Testis (tissue), 2 donors: ENCODE data around the gene CAMTA1.

ENCODE experiments used
- POLR2A ChIP-seq: fragments of 450-650 bp; IDR thresholded peaks from one replicate; pipeline ENCODE4 v1.6.1; 2017; ENCODE audit warnings: antibody characterized with exemption, mild to moderate bottlenecking, moderate library complexity
- TF ChIP-seq, protein P1 (sequence below), 3 experiments: fragments of 450-650 bp in 2 of 3; fragments of 200-600 bp in 1 of 3; sonication (generic) in 1 of 3; IDR thresholded peaks; one replicate each; pipeline ENCODE4 v1.5.1; 2016 to 2019; ENCODE audit warnings: antibody characterized with exemption in 3 of 3, mild to moderate bottlenecking in 2 of 3, moderate library complexity in 1 of 3

DNA sequence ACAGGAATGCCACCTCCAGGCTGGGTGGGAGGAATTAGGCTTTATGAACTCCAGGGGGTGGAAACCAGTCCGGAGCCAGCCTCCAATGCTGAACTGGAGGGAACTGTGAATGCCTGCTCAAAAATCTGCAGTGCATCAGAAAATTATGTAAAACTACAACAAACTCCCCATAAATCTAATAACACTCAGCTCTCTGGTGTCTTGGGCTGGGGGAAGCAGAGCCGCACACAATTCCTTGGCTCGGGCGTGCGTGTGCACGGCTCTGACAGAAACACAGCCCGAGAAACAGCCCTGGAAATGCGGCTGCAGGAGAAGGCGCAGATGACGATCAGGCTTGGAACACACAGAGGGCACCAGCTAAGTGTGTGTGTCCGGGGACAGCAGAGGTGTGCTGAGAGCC, 858.3 kb downstream of the CAMTA1 start:
- TF ChIP-seq, protein P1, sequence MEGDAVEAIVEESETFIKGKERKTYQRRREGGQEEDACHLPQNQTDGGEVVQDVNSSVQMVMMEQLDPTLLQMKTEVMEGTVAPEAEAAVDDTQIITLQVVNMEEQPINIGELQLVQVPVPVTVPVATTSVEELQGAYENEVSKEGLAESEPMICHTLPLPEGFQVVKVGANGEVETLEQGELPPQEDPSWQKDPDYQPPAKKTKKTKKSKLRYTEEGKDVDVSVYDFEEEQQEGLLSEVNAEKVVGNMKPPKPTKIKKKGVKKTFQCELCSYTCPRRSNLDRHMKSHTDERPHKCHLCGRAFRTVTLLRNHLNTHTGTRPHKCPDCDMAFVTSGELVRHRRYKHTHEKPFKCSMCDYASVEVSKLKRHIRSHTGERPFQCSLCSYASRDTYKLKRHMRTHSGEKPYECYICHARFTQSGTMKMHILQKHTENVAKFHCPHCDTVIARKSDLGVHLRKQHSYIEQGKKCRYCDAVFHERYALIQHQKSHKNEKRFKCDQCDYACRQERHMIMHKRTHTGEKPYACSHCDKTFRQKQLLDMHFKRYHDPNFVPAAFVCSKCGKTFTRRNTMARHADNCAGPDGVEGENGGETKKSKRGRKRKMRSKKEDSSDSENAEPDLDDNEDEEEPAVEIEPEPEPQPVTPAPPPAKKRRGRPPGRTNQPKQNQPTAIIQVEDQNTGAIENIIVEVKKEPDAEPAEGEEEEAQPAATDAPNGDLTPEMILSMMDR (IDR thresholded peaks at IDR 0.05): no peak
- TF ChIP-seq POLR2A: no peak
